GM19035 (cell line): ENCODE measurements around the gene ARL13A.
A peak's percentile ranks its signal among the peaks of the same experiment; 100 is the strongest.
"Not testable (repeated sequence)": the region's sequence is repeated elsewhere in the genome, so short reads cannot be mapped to it uniquely, and the experiment has no call there.

ENCODE experiments used
- ATAC-seq: cut with Tn5 transposase; IDR thresholded peaks from one replicate; pipeline ENCODE4 v1.9.1; 2021; ENCODE audit not compliant: unreplicated experiment

ARL13A gene

GRCh38 chrX:100984818-100985217 is 15.3 kb downstream of the ARL13A start:
- no peak for ATAC-seq

GRCh38 chrX:100990139-100990538 is 20.6 kb downstream of the ARL13A start:
- no peak for ATAC-seq

GRCh38 chrX:100994352-100995281 is 25.1 kb downstream of the ARL13A start:
- peak; percentile 78 for ATAC-seq

GRCh38 chrX:100995469-100995868 is 26.0 kb downstream of the ARL13A start:
- no peak for ATAC-seq

- ATAC-seq: no peak
Measured at GRCh38 chrX:100999451-100999850, 29.9 kb downstream of the ARL13A start.

GRCh38 chrX:101009090-101009489 is 39.6 kb downstream of the ARL13A start:
- ATAC-seq: no peak

- not testable (repeated sequence) for ATAC-seq
Measured at GRCh38 chrX:101012031-101012430, 42.5 kb downstream of the ARL13A start.

GRCh38 chrX:101022020-101022419 is 52.5 kb downstream of the ARL13A start:
- no peak for ATAC-seq

GRCh38 chrX:101025126-101025525 is 55.6 kb downstream of the ARL13A start:
- ATAC-seq: no peak

- ATAC-seq: no peak
Measured at GRCh38 chrX:101028562-101028961, 59.1 kb downstream of the ARL13A start.

- no peak for ATAC-seq
Measured at GRCh38 chrX:101029665-101030064, 60.2 kb downstream of the ARL13A start.

GRCh38 chrX:101037231-101037630 is 67.7 kb downstream of the ARL13A start:
- ATAC-seq: no peak

GRCh38 chrX:101040197-101040596 is 70.7 kb downstream of the ARL13A start:
- ATAC-seq: no peak
